Hepatocyte (in vitro differentiated cells): Measurements from ENCODE around the gene SLC52A1.

Experiments
- CTCF ChIP-seq: fragments of 200-600 bp; sonication (generic); IDR thresholded peaks from 2 replicates; pipeline ENCODE4 v1.5.1; 2016; ENCODE audit warnings: antibody characterized with exemption, mild to moderate bottlenecking; ENCODE audit not compliant: poor library complexity
- EZH2 ChIP-seq: fragments of 200-600 bp; sonication (generic); IDR thresholded peaks from 2 replicates; pipeline ENCODE4 v1.6.1; 2016; ENCODE audit warnings: antibody characterized with exemption, mild to moderate bottlenecking, borderline replicate concordance
- EZH2phosphoT487 ChIP-seq: fragments of 200-600 bp; sonication (generic); IDR thresholded peaks from one replicate; pipeline ENCODE4 v1.6.1; 2018; ENCODE audit warnings: antibody characterized with exemption, mild to moderate bottlenecking, low read depth, moderate library complexity; ENCODE audit not compliant: unreplicated experiment, severe bottlenecking

- TF ChIP-seq EZH2phosphoT487 (no peak), CTCF (no peak), EZH2 (no peak)
Observed at GRCh38 chr17:5027916-5028315, 7.3 kb downstream of the SLC52A1 start.
